CD14-positive monocyte (primary cell): Measurements from ENCODE around the gene ANXA2. TPM values are rescaled to one million over a fixed set of nuclear protein-coding genes. Genes with fewer than 3 reads are reported as not detected.

Experiments used
- DNase-seq, 3 donors: peaks; one replicate each; pipeline ENCODE4 v3.0.0-alpha.2; 2011 to 2022
- H2AFZ ChIP-seq: 2 replicates; pipeline ENCODE4 v1.6.0; 2012; ENCODE audit warnings: mild to moderate bottlenecking, low read depth, low read length, inconsistent platforms; ENCODE audit not compliant: insufficient read depth, poor library complexity, severe bottlenecking
- H3K27ac ChIP-seq, 2 donors: 1 replicate in 1 of 2; 2 replicates in 1 of 2; pipeline ENCODE4 v1.5.1; 2012 to 2013; ENCODE audit warnings: low read length in 2 of 2, control low read depth in 1 of 2, inconsistent platforms in 1 of 2, low read depth in 1 of 2, mild to moderate bottlenecking in 1 of 2
- H3K27me3 ChIP-seq, 2 donors: one replicate each; pipeline versions ENCODE4 v1.6.0 to v1.6.1; 2011 to 2013; ENCODE audit warnings: low read length in 2 of 2; ENCODE audit not compliant: control insufficient read depth in 2 of 2, insufficient read depth in 2 of 2
- H3K36me3 ChIP-seq, 2 donors: replicated peaks in 1 of 2; 1 replicate in 1 of 2; 2 replicates in 1 of 2; pipeline versions ENCODE4 v1.5.1 to v1.6.1; 2012 to 2013; ENCODE audit warnings: low read length in 2 of 2, control low read depth in 1 of 2, inconsistent platforms in 1 of 2, mild to moderate bottlenecking in 1 of 2; ENCODE audit not compliant: insufficient read depth in 2 of 2, control insufficient read depth in 1 of 2
- H3K4me1 ChIP-seq, 2 donors: 1 replicate in 1 of 2; 2 replicates in 1 of 2; pipeline versions ENCODE4 v1.5.1 to v1.6.1; 2012 to 2013; ENCODE audit warnings: low read length in 2 of 2, control low read depth in 1 of 2, inconsistent platforms in 1 of 2, mild to moderate bottlenecking in 1 of 2, moderate library complexity in 1 of 2; ENCODE audit not compliant: insufficient read depth in 2 of 2, control insufficient read depth in 1 of 2
- H3K4me2 ChIP-seq: replicated peaks from 2 replicates; pipeline ENCODE3; 2012; ENCODE audit warnings: low read length, moderate library complexity, mild to moderate bottlenecking; ENCODE audit not compliant: poor library complexity, severe bottlenecking; ENCODE audit errors: extremely low read depth
- H3K4me3 ChIP-seq, 3 experiments: fragments of 200-600 bp in 1 of 3; sonication (generic) in 1 of 3; replicated peaks in 1 of 3; 1 replicate in 2 of 3; 2 replicates in 1 of 3; pipeline ENCODE4 v1.5.1; 2011 to 2013; ENCODE audit warnings: low read length in 3 of 3, mild to moderate bottlenecking in 3 of 3, control low read depth in 2 of 3, low read depth in 2 of 3, inconsistent platforms in 1 of 3, moderate library complexity in 1 of 3
- H3K79me2 ChIP-seq: 2 replicates; pipeline ENCODE4 v1.6.0; 2012; ENCODE audit warnings: mild to moderate bottlenecking, control low read depth, inconsistent platforms, low read length, moderate library complexity; ENCODE audit not compliant: insufficient read depth
- H3K9ac ChIP-seq: 2 replicates; pipeline ENCODE4 v1.6.0; 2017; ENCODE audit warnings: low read length, mild to moderate bottlenecking; ENCODE audit not compliant: insufficient read depth, poor library complexity, severe bottlenecking
- H3K9me3 ChIP-seq, 2 donors: replicated peaks in 1 of 2; 1 replicate in 1 of 2; 2 replicates in 1 of 2; pipeline versions ENCODE4 v1.5.1 to v1.6.1; 2012 to 2013; ENCODE audit warnings: low read length in 2 of 2, control low read depth in 1 of 2; ENCODE audit not compliant: control insufficient read depth in 1 of 2, insufficient read depth in 1 of 2
- H4K20me1 ChIP-seq: 2 replicates; pipeline ENCODE4 v1.6.0; 2012; ENCODE audit warnings: mild to moderate bottlenecking, low read length, control low read depth, moderate library complexity; ENCODE audit not compliant: insufficient read depth
- H3K27ac Mint-ChIP-seq, 7 donors: one replicate each; pipeline ENCODE4 v1.8.0; 2020; ENCODE audit warnings: mild to moderate bottlenecking in 7 of 7, mixed read lengths in 7 of 7, moderate library complexity in 6 of 7, inconsistent platforms in 2 of 7
- H3K27me3 Mint-ChIP-seq, 3 donors: one replicate each; pipeline ENCODE4 v1.8.0; 2021 to 2022; ENCODE audit warnings: low read depth in 3 of 3, mild to moderate bottlenecking in 3 of 3, mixed read lengths in 3 of 3, moderate library complexity in 3 of 3, inconsistent platforms in 1 of 3
- H3K36me3 Mint-ChIP-seq, 2 donors: one replicate each; pipeline ENCODE4 v1.8.0; 2020; ENCODE audit warnings: mixed read lengths in 2 of 2, inconsistent platforms in 1 of 2, mild to moderate bottlenecking in 1 of 2
- H3K4me1 Mint-ChIP-seq: one replicate; pipeline ENCODE4 v1.8.0; 2020; ENCODE audit warnings: mild to moderate bottlenecking, mixed read lengths
- H3K4me3 Mint-ChIP-seq, 2 donors: one replicate each; pipeline ENCODE4 v1.8.0; 2020; ENCODE audit warnings: mild to moderate bottlenecking in 2 of 2, mixed read lengths in 2 of 2, moderate library complexity in 1 of 2
- H3K9me3 Mint-ChIP-seq, 7 donors: one replicate each; pipeline ENCODE4 v1.8.0; 2020 to 2022; ENCODE audit warnings: mixed read lengths in 7 of 7, mild to moderate bottlenecking in 6 of 7, moderate library complexity in 6 of 7, inconsistent platforms in 2 of 7
- WGBS: methylation state at CpG from one replicate; pipeline ENCODE4 v1.1.5; 2013; ENCODE audit warnings: missing lambda C conversion rate; ENCODE audit not compliant: insufficient coverage; 5-methylcytosine and 5-hydroxymethylcytosine counted together
- intact Hi-C, 2 donors: fragments of 100-400 bp; cut with micrococcal nuclease; formaldehyde crosslinking; loops; one replicate each; pipeline versions ENCODE4 v1.15.0 to v1.15.1; 2023
- polyA plus RNA-seq, 3 donors: library from polyadenylated mRNA; depleted of rRNA in 1 of 3; unstranded in 2 of 3; stranded (reverse) in 1 of 3; fragments of 300-500 nt in 2 of 3; fragments of >200 nt in 1 of 3; fragmentation: Illumina TruSeq in 2 of 3; gene quantifications; 1 replicate in 2 of 3; 2 replicates in 1 of 3; pipeline ENCODE4 v1.2.3, GENCODE V29; 2012 to 2021
- TF ChIP-seq, protein P1 (sequence below): fragments of 200-600 bp; IDR thresholded peaks from one replicate; pipeline ENCODE4 v1.8.0; 2022; ENCODE audit warnings: antibody characterized with exemption, mild to moderate bottlenecking

ANXA2 gene
- polyA plus RNA-seq, 3 donors = 966 to 2,079 (median 2,046) TPM

DNA sequence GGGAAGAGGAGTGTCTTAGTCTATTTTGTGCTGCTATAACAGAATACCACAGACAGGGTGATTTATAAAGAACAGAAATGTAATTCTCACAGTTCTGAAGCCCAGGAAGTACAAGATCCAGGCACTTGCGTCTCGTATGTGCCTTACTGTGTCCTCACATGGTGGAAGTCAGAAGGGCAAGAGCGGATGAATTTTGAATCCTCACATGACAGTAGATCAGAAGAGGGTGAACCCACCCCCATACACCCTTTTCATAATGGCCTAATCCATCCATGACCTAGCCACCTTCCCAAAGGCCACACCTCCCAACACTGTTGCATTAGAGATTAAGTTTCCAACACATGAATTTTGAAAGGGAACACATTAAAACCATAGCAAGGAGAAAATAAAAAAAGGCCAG is 18.7 kb upstream of the ANXA2 start:
- H3K36me3 ChIP-seq = peaks cover 0 to 2% of the 10 kb centered on the region in 2 donors
- Mint-ChIP-seq H3K27me3 (peaks cover 0 to 2% (median 1%) of the 10 kb centered on the region in 3 donors), H3K4me1 (peaks cover 9% of the 10 kb centered on the region), H3K36me3 (peaks cover 6 to 16% of the 10 kb centered on the region in 2 donors), H3K9me3 (peaks cover 0 to 2% (median 0%) of the 10 kb centered on the region in 7 donors), H3K27ac (no peak overlapping the region), H3K4me3 (no peak overlapping the region)
- no peak overlapping the region for H2AFZ ChIP-seq
- H3K9me3 ChIP-seq = no peaks in the 10 kb centered on the region
- no peak overlapping the region for H3K4me3 ChIP-seq
- no peak overlapping the region for H3K27ac ChIP-seq
- no peaks in the 10 kb centered on the region for H4K20me1 ChIP-seq
- peaks cover 4 to 10% of the 10 kb centered on the region in 2 donors for H3K4me1 ChIP-seq
- intact Hi-C loops = no loop called here
- H3K4me2 ChIP-seq = no peak overlapping the region
- no peak overlapping the region for H3K9ac ChIP-seq
- DNase-seq = no peak
- no peaks in the 10 kb centered on the region for H3K27me3 ChIP-seq
- TF ChIP-seq, protein P1, sequence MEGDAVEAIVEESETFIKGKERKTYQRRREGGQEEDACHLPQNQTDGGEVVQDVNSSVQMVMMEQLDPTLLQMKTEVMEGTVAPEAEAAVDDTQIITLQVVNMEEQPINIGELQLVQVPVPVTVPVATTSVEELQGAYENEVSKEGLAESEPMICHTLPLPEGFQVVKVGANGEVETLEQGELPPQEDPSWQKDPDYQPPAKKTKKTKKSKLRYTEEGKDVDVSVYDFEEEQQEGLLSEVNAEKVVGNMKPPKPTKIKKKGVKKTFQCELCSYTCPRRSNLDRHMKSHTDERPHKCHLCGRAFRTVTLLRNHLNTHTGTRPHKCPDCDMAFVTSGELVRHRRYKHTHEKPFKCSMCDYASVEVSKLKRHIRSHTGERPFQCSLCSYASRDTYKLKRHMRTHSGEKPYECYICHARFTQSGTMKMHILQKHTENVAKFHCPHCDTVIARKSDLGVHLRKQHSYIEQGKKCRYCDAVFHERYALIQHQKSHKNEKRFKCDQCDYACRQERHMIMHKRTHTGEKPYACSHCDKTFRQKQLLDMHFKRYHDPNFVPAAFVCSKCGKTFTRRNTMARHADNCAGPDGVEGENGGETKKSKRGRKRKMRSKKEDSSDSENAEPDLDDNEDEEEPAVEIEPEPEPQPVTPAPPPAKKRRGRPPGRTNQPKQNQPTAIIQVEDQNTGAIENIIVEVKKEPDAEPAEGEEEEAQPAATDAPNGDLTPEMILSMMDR = no peak
- H3K79me2 ChIP-seq = no peaks in the 10 kb centered on the region
- WGBS = 100% methylated on average over 3 of the region's 3 CpGs

DNA sequence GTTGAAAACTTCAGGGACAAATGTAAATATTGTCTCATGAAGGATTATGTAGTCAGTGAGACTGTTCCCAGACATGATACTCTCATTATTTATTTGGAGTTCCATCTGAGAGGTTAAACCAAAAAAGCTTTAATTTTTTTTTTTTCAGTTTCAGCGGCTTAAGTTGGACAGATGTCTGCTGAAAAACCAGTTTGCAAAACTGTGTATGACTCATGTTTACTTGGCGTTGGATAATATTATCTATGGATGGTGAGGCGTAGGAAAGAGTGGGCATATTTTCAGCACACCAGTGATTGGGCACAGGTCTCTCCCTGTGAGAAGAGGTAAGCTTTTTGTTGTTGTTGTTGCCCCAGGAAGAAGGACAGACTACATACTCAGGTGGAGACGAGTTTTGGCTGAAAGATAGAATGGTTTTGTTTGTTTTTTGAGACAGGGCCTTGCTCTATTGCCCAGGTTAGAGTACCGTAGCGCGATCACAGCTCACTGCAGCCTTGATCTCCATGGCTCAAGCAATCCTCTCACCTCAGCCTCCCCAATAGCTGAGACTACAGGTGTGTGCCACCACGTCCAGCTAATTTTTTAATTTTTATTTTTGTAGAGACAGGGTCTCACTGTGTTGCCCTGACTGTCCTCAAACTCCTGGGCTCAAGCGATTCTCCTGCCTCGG is 16.4 kb upstream of the ANXA2 start:
- TF ChIP-seq, protein P1 = no peak
- H3K4me2 ChIP-seq = no peak overlapping the region
- H3K36me3 Mint-ChIP-seq = no peaks in the 10 kb centered on the region
- H3K27ac Mint-ChIP-seq = no peak overlapping the region
- intact Hi-C loops = no loop called here
- H3K9ac ChIP-seq = no peak overlapping the region
- no peak overlapping the region for H3K4me3 Mint-ChIP-seq
- peaks cover 11% of the 10 kb centered on the region for H3K4me1 Mint-ChIP-seq
- no peak for DNase-seq
- H4K20me1 ChIP-seq = no peaks in the 10 kb centered on the region
- H3K4me1 ChIP-seq = peaks cover 10 to 19% of the 10 kb centered on the region in 2 donors
- H3K4me3 ChIP-seq = no peak overlapping the region
- peaks cover 0 to 4% (median 2%) of the 10 kb centered on the region in 3 donors for H3K27me3 Mint-ChIP-seq
- H3K9me3 ChIP-seq = no peaks in the 10 kb centered on the region
- no peaks in the 10 kb centered on the region for H3K79me2 ChIP-seq
- H2AFZ ChIP-seq = no peak overlapping the region
- no peaks in the 10 kb centered on the region for H3K27me3 ChIP-seq
- no peaks in the 10 kb centered on the region for H3K36me3 ChIP-seq
- H3K9me3 Mint-ChIP-seq = peaks cover 0 to 2% (median 0%) of the 10 kb centered on the region in 7 donors
- no peak overlapping the region for H3K27ac ChIP-seq
- 76% methylated on average over 4 of the region's 10 CpGs for WGBS
